Naive B cell (primary cell): ENCODE measurements around the gene ASPG. TPM values are rescaled to one million over a fixed set of nuclear protein-coding genes. Genes with fewer than 3 reads are reported as not detected.

Source experiments
- ATAC-seq, 2 donors: fragments of 150-1000 bp; cut with Tn5 transposase; 2 replicates each; pipeline ENCODE4 v1.10.0; 2021; ENCODE audit warnings: low read depth in 2 of 2, mild to moderate bottlenecking in 2 of 2, moderate library complexity in 2 of 2
- DNase-seq: peaks from one replicate; pipeline ENCODE4 v3.0.0; 2022
- H3K27ac Mint-ChIP-seq, 6 donors: one replicate each; pipeline ENCODE4 v1.8.0; 2020 to 2022; ENCODE audit warnings: mild to moderate bottlenecking in 6 of 6, mixed read lengths in 6 of 6, moderate library complexity in 5 of 6, inconsistent platforms in 2 of 6
- H3K27me3 Mint-ChIP-seq, 3 donors: one replicate each; pipeline ENCODE4 v1.8.0; 2021 to 2022; ENCODE audit warnings: mixed read lengths in 3 of 3, mild to moderate bottlenecking in 1 of 3
- H3K36me3 Mint-ChIP-seq, 2 donors: one replicate each; pipeline ENCODE4 v1.8.0; 2020 to 2022; ENCODE audit warnings: mixed read lengths in 2 of 2, inconsistent platforms in 1 of 2, mild to moderate bottlenecking in 1 of 2
- H3K4me1 Mint-ChIP-seq, 3 donors: one replicate each; pipeline ENCODE4 v1.8.0; 2020 to 2022; ENCODE audit warnings: mixed read lengths in 3 of 3, inconsistent platforms in 1 of 3, mild to moderate bottlenecking in 1 of 3, moderate library complexity in 1 of 3
- H3K4me3 Mint-ChIP-seq, 8 donors: one replicate each; pipeline ENCODE4 v1.8.0; 2020 to 2022; ENCODE audit warnings: mild to moderate bottlenecking in 8 of 8, mixed read lengths in 8 of 8, moderate library complexity in 8 of 8, inconsistent platforms in 2 of 8
- H3K9me3 Mint-ChIP-seq, 7 donors: one replicate each; pipeline ENCODE4 v1.8.0; 2020 to 2022; ENCODE audit warnings: mixed read lengths in 7 of 7, mild to moderate bottlenecking in 5 of 7, inconsistent platforms in 2 of 7, moderate library complexity in 1 of 7
- polyA plus RNA-seq, 6 donors: library from polyadenylated mRNA; unstranded; fragments of 300-500 nt; fragmentation: Illumina TruSeq; gene quantifications; one replicate each; pipeline ENCODE4 v1.2.3, GENCODE V29; 2021; ENCODE audit warnings: low read depth in 6 of 6

ASPG gene
- polyA plus RNA-seq, 6 donors from 2014 or later, result not detected

DNA sequence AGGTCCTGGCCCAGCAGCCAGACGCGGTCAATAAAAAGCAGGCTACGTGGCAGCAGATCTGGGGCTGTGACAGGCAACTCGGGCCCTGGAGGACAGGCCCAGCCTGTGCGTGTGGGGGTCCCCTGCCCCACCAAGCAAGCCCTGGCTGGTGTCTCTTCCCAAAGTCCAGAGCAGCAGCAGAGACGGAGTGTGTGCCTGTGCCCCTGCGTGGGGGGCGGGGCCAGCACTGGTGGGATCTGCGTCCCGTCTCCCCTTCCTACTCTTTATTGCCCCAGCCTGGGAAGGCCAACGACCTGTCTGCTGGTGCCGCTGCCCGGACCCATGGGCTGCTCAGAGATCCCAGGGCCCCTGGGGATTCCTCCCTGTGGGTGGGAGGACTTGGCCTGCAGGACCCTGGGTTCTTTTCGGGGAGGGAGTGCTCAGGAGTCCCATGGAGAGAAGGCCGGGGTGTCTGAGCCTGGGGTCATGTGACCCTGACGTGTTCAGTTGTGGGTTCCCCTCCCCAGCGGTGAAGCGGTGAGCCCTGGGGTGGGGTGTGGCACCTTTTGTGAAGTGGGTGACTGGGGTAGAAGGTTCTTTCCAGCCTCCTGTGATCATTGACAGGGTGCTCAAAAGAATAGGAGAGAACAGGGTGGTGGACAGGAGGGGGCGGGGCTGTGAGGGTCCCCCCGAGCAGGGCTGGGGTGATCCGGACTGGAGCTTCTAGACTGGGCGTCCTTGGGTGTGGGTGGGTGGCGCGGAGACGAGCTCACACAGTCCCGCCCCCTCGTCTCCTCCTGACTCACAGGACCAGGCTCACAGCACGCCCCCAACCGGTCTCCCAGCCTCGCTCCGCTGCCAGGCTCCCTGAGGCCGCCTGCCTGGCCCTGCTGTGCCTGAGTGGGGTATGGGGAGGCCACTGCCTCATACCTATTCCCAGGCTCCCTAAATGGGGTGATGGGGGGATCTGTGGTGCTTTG, 22.4 kb downstream of the ASPG start:
- ATAC-seq (no peak), DNase-seq (no peak)
- no peaks in the 10 kb centered on the region for H3K9me3 Mint-ChIP-seq
- H3K36me3 Mint-ChIP-seq, result no peaks in the 10 kb centered on the region
- H3K4me1 Mint-ChIP-seq, result no peaks in the 10 kb centered on the region
- H3K27me3 Mint-ChIP-seq, result peaks cover 0 to 7% (median 0%) of the 10 kb centered on the region in 3 donors
- H3K4me3 Mint-ChIP-seq, result no peak overlapping the region
- H3K27ac Mint-ChIP-seq, result no peak overlapping the region

DNA sequence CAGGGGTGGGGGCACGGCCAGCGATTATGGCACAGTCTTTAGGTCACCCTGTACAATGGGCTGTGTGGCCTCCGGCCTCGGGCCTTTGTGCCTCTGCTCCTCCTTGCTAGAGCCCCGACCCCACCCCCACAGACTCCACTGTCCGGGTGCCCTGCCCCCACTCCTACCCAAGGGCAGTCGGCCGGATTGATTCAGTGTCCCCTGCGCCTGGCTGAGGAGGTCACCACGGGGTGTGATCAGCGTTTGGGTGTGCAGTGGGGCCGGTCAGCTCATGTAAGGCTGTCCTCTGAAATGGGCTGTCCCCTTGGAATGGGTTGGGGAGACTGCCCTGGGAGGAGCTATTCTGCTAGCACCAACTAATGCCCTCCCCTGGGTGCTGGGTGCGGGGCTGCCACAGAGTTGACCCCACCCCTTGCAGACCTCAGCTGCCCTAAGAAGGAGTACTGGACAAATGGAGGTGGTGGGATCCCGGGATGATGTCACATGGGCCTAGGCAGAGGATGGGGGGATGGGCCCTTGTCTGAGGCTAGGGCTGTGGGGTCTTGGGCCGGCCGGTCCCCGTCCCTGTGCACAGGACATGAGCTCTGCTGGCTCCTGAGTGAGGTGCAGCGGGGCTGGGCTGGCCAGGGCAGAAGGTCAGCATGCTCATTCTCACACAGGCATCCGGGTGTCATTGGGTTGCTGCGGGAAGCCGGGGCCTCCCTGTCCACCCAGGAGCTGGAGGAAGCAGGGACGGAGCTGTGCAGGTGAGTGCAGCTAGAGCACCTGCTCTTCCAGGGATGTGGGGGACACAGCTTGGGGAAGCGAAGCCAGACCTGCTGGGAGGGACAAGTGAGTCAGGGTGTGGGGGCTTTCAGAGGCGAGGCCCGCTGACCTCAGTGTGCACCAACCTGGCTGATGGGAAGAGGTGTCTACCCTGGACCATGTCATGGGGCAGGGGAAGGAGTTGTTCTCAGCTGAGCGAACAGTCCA, 23.4 kb downstream of the ASPG start:
- H3K27me3 Mint-ChIP-seq, result peaks cover 0 to 7% (median 0%) of the 10 kb centered on the region in 3 donors
- no peak overlapping the region for H3K4me3 Mint-ChIP-seq
- H3K36me3 Mint-ChIP-seq, result no peaks in the 10 kb centered on the region
- no peak for DNase-seq
- H3K4me1 Mint-ChIP-seq, result no peaks in the 10 kb centered on the region
- H3K9me3 Mint-ChIP-seq, result no peaks in the 10 kb centered on the region
- H3K27ac Mint-ChIP-seq, result peak overlapping the region in 2 of 6 donors; percentile 63 to 82
- ATAC-seq, result no peak

DNA sequence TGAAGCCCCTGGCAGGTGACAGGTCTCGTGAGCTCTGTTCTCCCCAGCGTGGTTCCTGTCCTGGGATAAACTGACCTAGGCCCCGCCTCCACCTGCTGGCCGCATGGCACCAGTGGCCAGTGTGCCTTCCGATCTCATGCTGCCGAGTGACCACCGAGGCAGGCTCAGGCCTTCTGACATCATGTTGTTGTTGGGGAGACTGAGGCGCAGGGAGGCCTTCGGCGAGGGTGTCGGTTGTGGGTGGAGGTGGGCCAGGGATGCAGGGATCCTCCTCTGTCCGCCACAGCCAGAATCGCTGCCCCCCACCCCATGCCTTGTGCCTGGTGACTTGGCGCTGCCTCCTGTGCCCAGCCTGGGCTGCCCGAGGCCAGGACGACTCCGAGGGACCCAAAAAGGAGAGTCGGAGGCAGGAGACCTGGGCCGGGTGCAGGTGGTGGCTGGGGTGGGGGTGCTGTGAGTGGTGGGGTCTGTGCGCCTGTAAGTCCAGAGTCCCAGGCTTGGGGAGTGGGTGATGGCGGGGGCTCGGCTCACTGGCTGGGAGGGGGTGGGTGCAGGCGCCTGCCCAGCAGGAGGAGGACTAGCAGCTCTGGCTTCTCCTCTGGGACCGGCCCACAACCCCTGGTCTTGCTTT, 24.3 kb downstream of the ASPG start:
- Mint-ChIP-seq H3K36me3 (no peaks in the 10 kb centered on the region), H3K4me3 (no peak overlapping the region), H3K9me3 (no peaks in the 10 kb centered on the region), H3K27ac (no peak overlapping the region), H3K4me1 (no peaks in the 10 kb centered on the region), H3K27me3 (peaks cover 0 to 16% (median 2%) of the 10 kb centered on the region in 3 donors)
- DNase-seq (no peak), ATAC-seq (no peak)

DNA sequence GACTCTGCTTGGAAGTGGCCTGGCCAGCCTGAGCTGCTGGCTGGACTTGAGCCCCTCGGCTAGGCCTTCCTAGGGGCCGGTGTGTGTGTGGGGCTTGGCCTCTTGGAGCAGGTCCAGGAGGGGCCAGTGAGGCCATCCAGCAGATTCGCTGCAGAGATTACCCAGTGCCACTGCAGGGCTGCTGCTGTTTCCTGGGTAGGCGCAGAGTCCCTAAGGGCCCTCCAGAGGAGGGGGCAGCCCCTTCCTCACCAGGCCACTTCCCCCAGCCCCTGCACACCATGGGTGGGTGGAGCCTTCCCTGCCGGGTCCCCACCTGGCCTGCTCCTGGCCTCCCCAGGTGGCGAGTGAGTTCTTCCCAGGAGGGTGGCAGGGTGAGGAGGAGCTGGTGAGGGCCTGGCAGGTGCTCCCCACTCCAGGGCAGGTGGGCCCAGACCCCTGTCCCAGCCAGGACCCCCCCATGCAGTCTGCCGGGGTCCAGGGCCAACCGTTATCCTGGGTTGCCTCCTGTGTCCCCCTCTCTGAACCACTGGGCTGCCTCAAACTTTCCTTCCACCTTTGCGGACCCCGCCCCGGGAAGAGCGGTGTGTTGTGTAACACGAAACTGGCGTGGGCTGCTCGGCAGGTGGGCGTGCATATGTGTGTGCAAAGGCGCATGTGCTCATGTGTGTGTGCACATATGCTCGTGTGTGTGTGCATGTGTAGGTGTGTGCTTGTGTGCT, 25.1 kb downstream of the ASPG start:
- H3K4me1 Mint-ChIP-seq, result no peaks in the 10 kb centered on the region
- H3K27ac Mint-ChIP-seq, result no peak overlapping the region
- no peak for DNase-seq
- H3K27me3 Mint-ChIP-seq, result peaks cover 4 to 24% (median 10%) of the 10 kb centered on the region in 3 donors
- ATAC-seq, result no peak
- no peaks in the 10 kb centered on the region for H3K9me3 Mint-ChIP-seq
- no peak overlapping the region for H3K4me3 Mint-ChIP-seq
- no peaks in the 10 kb centered on the region for H3K36me3 Mint-ChIP-seq

DNA sequence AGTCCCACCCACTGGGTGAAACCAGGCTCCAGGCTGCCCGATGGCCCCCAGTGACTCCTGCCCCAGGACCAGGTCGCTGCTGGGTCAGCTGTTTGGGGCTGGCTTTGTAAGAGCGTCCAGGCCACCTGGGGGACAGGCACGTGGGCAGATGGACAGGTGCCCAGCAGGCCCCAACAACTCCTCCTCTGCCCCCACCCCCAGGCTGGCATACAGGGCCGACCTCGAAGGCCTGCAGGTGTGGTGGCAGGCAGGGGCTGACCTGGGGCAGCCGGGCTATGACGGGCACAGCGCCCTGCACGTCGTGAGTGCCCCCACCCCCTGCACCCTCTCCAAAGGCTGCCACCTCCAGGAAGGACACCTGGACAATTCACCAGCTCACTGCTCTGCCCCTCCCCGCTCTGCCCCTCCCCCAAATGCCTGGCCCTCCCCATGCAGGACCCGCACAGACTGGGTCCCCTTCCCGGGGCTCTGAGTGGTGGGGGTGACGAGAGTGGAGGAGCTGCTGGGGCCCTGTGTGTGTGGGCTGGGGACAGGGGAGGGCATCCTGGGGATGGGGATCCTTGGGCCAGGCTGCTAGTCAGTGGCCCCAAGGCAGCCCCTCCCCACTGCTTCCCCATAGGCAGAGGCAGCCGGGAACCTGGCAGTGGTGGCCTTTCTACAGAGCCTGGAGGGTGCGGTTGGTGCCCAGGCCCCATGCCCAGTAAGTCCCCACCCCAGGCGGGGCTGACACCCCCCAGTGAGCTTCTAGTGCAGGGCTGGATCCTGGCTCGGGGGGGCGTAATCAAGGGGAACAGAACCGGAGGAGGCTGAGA, 26.0 kb downstream of the ASPG start:
- Mint-ChIP-seq H3K9me3 (no peaks in the 10 kb centered on the region), H3K36me3 (no peaks in the 10 kb centered on the region), H3K4me3 (no peak overlapping the region), H3K4me1 (peaks cover 0 to 7% (median 0%) of the 10 kb centered on the region in 3 donors), H3K27ac (no peak overlapping the region), H3K27me3 (peaks cover 4 to 31% (median 16%) of the 10 kb centered on the region in 3 donors)
- ATAC-seq, result no peak
- no peak for DNase-seq

DNA sequence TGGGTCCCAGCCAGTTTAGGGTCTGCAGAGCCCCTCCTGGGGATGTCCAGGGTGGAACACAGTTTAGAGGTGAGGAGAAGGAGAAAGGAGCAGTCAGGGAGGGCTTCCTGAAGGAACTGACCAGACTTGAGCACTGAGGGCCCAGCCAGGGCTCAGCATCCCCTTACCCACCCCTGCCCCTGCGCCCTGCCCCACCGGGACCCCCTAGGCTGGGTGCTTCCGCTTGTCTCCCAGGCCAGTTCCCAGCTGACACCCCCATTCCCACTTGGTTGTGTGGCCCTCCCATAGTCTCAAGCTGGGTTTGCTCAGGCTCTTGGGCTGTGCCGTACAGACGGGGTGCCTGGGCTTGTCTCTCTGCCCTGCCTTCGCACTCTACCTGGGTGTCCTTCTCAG, 26.6 kb downstream of the ASPG start:
- peaks cover 4 to 31% (median 16%) of the 10 kb centered on the region in 3 donors for H3K27me3 Mint-ChIP-seq
- H3K9me3 Mint-ChIP-seq, result no peaks in the 10 kb centered on the region
- H3K4me1 Mint-ChIP-seq, result peaks cover 0 to 7% (median 0%) of the 10 kb centered on the region in 3 donors
- no peaks in the 10 kb centered on the region for H3K36me3 Mint-ChIP-seq
- no peak for DNase-seq
- H3K4me3 Mint-ChIP-seq, result no peak overlapping the region
- H3K27ac Mint-ChIP-seq, result no peak overlapping the region
- no peak for ATAC-seq

DNA sequence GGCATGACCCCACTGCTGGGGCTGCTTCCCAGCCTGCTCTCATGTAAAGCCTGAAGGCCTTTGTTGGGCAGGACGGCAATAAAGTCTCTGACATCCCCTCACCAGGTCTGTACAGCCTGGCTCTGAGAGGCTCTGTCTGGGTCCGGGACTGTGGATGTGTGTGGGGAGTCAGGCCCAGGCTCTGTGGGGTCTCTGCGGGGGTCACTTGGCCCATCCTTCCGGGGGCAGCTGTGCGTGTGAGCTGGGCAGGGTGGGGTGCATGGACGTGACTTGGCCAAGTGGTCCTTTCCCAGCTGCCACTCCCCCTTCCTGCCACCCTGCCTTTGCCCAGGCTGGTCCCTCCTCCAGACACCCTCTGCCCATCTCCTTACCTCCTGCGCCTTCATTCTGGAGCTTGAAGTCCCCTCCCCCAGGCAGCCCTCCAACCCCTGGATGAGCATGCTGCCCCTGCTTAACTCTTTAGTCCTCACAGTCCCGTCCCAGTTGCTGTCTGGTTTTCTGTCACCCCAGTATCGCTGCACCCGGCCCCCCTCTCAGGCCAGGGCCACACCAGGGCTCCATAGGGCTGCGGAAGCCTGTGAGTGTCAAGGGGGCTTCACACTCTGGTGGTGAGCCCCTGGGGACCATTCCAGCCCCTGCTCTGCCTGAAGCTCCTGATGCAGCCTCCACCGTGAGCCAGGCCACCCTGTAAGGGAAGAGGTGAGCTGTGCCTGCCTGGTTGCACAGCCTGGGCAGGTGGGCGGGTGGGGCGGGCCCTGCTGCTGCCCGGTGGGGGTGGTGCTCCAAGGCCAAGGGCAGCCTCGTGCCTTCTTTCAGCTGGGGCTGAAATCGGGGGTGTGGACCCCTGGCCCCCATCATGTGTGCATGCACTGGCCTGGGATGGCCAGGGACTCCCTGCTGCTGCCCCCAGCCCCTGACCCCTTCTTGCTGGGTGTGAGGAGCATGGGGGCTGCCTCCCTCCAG, 27.4 kb downstream of the ASPG start:
- Mint-ChIP-seq H3K4me3 (no peak overlapping the region), H3K4me1 (peaks cover 0 to 7% (median 0%) of the 10 kb centered on the region in 3 donors), H3K27ac (no peak overlapping the region), H3K27me3 (peaks cover 4 to 33% (median 16%) of the 10 kb centered on the region in 3 donors), H3K9me3 (no peaks in the 10 kb centered on the region), H3K36me3 (no peaks in the 10 kb centered on the region)
- ATAC-seq, result no peak
- DNase-seq, result no peak

DNA sequence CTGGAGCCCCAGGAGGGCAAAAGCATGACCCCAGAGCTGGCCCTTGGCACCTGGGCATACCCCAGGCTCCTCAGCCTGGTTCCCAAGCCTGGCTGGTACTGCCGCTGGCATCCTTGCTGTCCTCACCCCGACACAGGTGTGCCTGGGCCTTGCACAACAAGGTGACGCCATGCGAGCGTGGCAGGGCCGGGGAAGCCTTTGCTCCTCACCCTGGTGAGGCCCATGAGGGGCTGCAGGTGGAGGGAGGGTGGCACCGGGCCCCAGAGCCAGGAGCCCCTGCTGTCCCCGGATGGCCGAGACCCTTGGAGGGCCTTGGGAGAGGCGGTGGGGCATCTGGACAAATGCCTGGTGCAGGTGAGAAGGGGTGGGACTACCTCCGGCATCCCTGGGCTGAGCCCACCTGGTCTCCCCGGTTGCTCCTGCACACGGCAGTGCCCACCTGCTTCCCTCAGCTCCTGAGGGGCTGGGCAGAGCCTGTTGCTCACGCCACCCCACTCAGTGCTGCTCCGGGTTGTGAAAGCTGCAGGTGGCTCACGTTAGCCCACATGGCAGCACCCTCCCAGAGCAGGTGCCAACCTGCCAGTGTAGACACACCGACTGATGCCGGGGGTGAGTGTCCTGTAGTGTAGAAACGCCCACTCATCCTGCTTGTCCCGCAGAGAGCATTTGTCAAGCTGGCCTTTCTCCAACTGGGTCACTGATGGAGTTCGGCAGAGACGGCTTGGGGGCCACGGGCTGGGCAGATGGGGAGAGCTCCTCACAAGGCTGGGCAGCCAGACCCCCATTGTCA, 28.3 kb downstream of the ASPG start:
- H3K36me3 Mint-ChIP-seq, result no peaks in the 10 kb centered on the region
- H3K27me3 Mint-ChIP-seq, result peaks cover 11 to 41% (median 24%) of the 10 kb centered on the region in 3 donors
- peaks cover 0 to 7% (median 0%) of the 10 kb centered on the region in 3 donors for H3K4me1 Mint-ChIP-seq
- no peaks in the 10 kb centered on the region for H3K9me3 Mint-ChIP-seq
- H3K27ac Mint-ChIP-seq, result no peak overlapping the region
- DNase-seq, result no peak
- no peak overlapping the region for H3K4me3 Mint-ChIP-seq
- ATAC-seq, result no peak

DNA sequence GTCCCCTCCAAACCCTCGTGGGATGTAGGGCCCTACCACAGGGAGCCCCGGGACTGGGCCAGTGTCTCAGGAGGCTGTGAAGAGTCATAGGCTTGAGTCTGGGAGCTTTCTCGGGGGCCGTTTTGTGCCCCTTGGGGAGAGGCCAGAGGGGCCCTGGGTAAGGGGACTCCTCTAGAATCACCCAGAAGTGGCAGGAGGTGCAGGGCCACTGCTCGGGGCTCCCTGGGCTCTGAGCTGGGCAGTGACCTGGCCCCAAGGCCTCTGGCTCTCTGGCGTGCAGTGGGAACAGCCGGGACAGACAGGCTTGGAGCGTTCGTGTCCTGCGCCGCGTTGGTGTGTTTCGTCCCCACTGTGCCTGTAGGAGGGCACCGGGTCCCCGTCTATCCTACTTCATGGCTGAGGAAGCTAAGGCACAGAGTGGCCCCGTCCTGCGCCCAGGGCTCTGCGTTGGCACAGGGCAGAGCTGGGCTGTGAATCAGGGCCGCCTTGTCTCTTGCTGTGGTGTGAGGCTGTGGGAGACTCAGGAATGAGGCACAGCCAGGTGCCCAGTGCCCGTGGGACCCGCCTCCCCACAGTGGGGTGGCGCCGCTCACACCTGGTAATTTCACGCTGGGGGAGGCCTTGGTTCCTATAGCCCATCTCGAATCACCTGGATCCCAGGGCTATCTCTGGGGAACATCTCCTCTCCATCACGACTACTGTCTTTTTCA, 29.1 kb downstream of the ASPG start:
- H3K27me3 Mint-ChIP-seq, result peaks cover 12 to 42% (median 32%) of the 10 kb centered on the region in 3 donors

DNA sequence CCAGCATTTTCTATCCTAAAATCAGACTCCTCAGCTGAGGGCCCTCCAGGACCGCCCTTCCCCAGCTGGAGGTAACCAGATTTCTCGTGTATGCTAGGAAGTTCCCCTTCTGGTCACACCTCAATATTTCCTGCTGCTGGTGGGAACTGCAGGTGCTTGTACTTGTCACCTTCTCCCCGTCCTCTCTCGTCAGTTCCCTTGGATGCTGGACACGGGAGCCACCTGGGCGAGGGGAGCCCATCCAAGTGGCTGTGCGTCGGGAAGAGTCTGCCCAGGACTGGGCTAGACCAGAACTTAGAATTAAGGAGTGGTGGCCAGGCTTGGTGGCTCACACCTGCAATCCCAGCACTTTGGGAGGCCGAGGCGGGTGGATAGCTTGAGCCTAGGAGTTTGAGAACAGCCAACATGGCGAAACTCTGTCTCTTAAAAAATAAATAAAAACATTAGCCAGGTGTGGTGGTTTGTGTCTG, 29.7 kb downstream of the ASPG start:
- Mint-ChIP-seq H3K4me1 (peaks cover 0 to 7% (median 0%) of the 10 kb centered on the region in 3 donors), H3K27ac (no peak overlapping the region), H3K4me3 (peak overlapping the region; percentile 12 to 80 (median 60)), H3K36me3 (no peaks in the 10 kb centered on the region), H3K27me3 (peaks cover 12 to 48% (median 37%) of the 10 kb centered on the region in 3 donors), H3K9me3 (no peaks in the 10 kb centered on the region)
- ATAC-seq (no peak), DNase-seq (no peak)

More for the DNA sequence above, 29.1 kb downstream of the ASPG start:
- no peaks in the 10 kb centered on the region for H3K36me3 Mint-ChIP-seq
- H3K9me3 Mint-ChIP-seq, result no peaks in the 10 kb centered on the region
- peaks cover 0 to 7% (median 0%) of the 10 kb centered on the region in 3 donors for H3K4me1 Mint-ChIP-seq
- H3K4me3 Mint-ChIP-seq, result no peak overlapping the region
- no peak overlapping the region for H3K27ac Mint-ChIP-seq
- no peak for ATAC-seq
- no peak for DNase-seq
